Hepatocyte (in vitro differentiated cells): Measurements from ENCODE around the gene TCP11.

Source experiments
- CTCF ChIP-seq: fragments of 200-600 bp; sonication (generic); IDR thresholded peaks from 2 replicates; pipeline ENCODE4 v1.5.1; 2016; ENCODE audit warnings: antibody characterized with exemption, mild to moderate bottlenecking; ENCODE audit not compliant: poor library complexity
- EZH2 ChIP-seq: fragments of 200-600 bp; sonication (generic); IDR thresholded peaks from 2 replicates; pipeline ENCODE4 v1.6.1; 2016; ENCODE audit warnings: antibody characterized with exemption, mild to moderate bottlenecking, borderline replicate concordance

- TF ChIP-seq EZH2 (no peak), CTCF (no peak)
Measured at GRCh38 chr6:35077713-35078105, 63.4 kb downstream of the TCP11 start.
